ENCODE data around the gene CROCC2. TPM values are rescaled to one million over a fixed set of nuclear protein-coding genes. Genes with fewer than 3 reads are reported as not detected.

Gene CROCC2
- total and polyA plus RNA-seq, 11 donors = not detected

GRCh38 chr2:240919786-240920782 lies 13.9 kb downstream of the CROCC2 start:
- Histone ChIP-seq H3K36me3 (no peaks in the 10 kb centered on the region), H3K4me1 (peaks cover 0 to 32% (median 10%) of the 10 kb centered on the region in 12 donors), H3K9me3 (no peaks in the 10 kb centered on the region), H3K27me3 (peaks cover 0 to 18% (median 7%) of the 10 kb centered on the region in 9 donors), H3K4me3 (no peak overlapping the region), H3K27ac (no peak overlapping the region)
- no peak for ATAC-seq
- intact Hi-C loops (cut with DNase I) = loop anchor here in 5 of 10 donors (5.0 to 10.0 kb wide), 2 partner anchors 67 to 75 kb away; partner anchors contain the start of gene SNED1 (in 2 of the 5)
- WGBS, 4 donors = 86 to 92% (median 90%) methylated on average over 21 to 31 of the region's 31 CpGs
- TF ChIP-seq POLR2A (IDR thresholded peaks at IDR 0.05) (no peak), CTCF (IDR thresholded peaks at IDR 0.05) (no peak)
- peak; percentile 5 to 44 (median 21) for DNase-seq

GRCh38 chr2:240920783-240921231 lies 14.7 kb downstream of the CROCC2 start:
- intact Hi-C loops (cut with DNase I) = no loop called here

GRCh38 chr2:240921311-240921994 lies 15.3 kb downstream of the CROCC2 start:
- Histone ChIP-seq H3K27ac (peak overlapping the region in 1 of 12 donors; percentile 52), H3K4me3 (no peak overlapping the region)

More at GRCh38 chr2:240920783-240921231, 14.7 kb downstream of the CROCC2 start:
- TF ChIP-seq POLR2A (IDR thresholded peaks at IDR 0.05) = no peak
- no peak for TF ChIP-seq CTCF (IDR thresholded peaks at IDR 0.05)
- WGBS, 4 donors = 73 to 85% (median 80%) methylated on average over 3 to 4 of the region's 4 CpGs
- ATAC-seq (no peak), DNase-seq (peak; percentile 4 to 37 (median 20))
- H3K4me1 ChIP-seq = peaks cover 0 to 25% (median 9%) of the 10 kb centered on the region in 12 donors
- H3K27ac ChIP-seq = peak overlapping the region in 1 of 12 donors; percentile 52
- no peaks in the 10 kb centered on the region for H3K9me3 ChIP-seq
- H3K27me3 ChIP-seq = peaks cover 0 to 11% (median 2%) of the 10 kb centered on the region in 9 donors
- no peak overlapping the region for H3K4me3 ChIP-seq
- no peaks in the 10 kb centered on the region for H3K36me3 ChIP-seq

More at GRCh38 chr2:240921311-240921994, 15.3 kb downstream of the CROCC2 start:
- H3K36me3 ChIP-seq = no peaks in the 10 kb centered on the region
- H3K27me3 ChIP-seq = peaks cover 0 to 7% (median 0%) of the 10 kb centered on the region in 9 donors
- WGBS, 4 donors = 82 to 89% (median 86%) methylated on average over 9 to 13 of the region's 13 CpGs
- no peak for TF ChIP-seq POLR2A (IDR thresholded peaks at IDR 0.05)
- no peak for TF ChIP-seq CTCF (IDR thresholded peaks at IDR 0.05)
- ATAC-seq (peak in 3 of 4 donors; percentile 25 to 72 (median 61)), DNase-seq (peak; percentile 16 to 73 (median 66))
- H3K9me3 ChIP-seq = no peaks in the 10 kb centered on the region
- H3K4me1 ChIP-seq = peaks cover 0 to 22% (median 6%) of the 10 kb centered on the region in 12 donors
- intact Hi-C loops (cut with DNase I) = no loop called here

Measured in heart left ventricle (tissue), 16 donors.